G401 (cell line): Measurements from ENCODE around the gene MYD88. TPM values are rescaled to one million over a fixed set of nuclear protein-coding genes. Genes with fewer than 3 reads are reported as not detected.

Experiments used
- DNase-seq: peaks from one replicate; pipeline ENCODE4 v3.0.0-alpha.2; 2015; ENCODE audit warnings: low spot score
- in situ Hi-C: cut with HindIII; loops from 2 replicates; pipeline ENCODE4 v1.10.0; 2016; ENCODE audit warnings: low sequenced_read_pairs, mixed read lengths
- total RNA-seq: library from RNA; depleted of rRNA; stranded (reverse); fragments of >200 nt; shearing (Covaris generic); gene quantifications from 2 replicates; pipeline ENCODE4 v1.2.3, GENCODE V29; 2014; rRNA removed

MYD88 gene
- total RNA-seq, 1 experiment from 2014 or later: not detected

DNA sequence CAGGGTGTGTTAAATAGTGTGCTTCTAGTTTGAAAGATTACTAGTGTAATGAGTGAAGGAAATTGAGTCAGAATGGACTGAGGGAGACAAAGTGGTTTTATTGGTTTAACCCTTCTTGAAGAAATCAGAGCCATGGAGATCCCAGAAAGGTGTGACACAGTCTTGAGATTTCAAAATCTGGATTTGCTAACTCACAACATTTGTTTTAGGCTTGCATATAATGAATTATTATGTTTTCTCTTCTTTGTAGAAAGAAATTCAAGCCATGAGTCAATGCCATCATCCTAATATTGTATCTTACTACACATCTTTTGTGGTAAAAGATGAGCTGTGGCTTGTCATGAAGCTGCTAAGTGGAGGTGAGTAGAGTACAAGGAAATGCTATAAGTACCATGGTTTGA is 52.0 kb downstream of the MYD88 start:
- in situ Hi-C loops: no loop called here
- no peak for DNase-seq

Other genes starting within 250 kb of the MYD88 start
- gene VILL, start 147.9 kb upstream of the MYD88 start, total RNA-seq: 7.1 and 8.2 TPM in 2 replicates
- gene PLCD1, start 109.0 kb upstream of the MYD88 start, total RNA-seq: 8.7 and 9.0 TPM in 2 replicates
- not detected in 2 replicates for gene DLEC1, start 99.5 kb upstream of the MYD88 start, total RNA-seq
- 52.7 and 58.6 TPM in 2 replicates for gene ACAA1, start 1.5 kb upstream of the MYD88 start, total RNA-seq
- gene OXSR1, start 26.9 kb downstream of the MYD88 start, total RNA-seq: 24.5 and 28.9 TPM in 2 replicates
- not detected in 2 replicates for gene SLC22A13, start 127.2 kb downstream of the MYD88 start, total RNA-seq
- not detected in 2 replicates for gene SLC22A14, start 143.6 kb downstream of the MYD88 start, total RNA-seq
- gene XYLB, start 208.1 kb downstream of the MYD88 start, total RNA-seq: 3.1 and 3.4 TPM in 2 replicates